Upper lobe of left lung (tissue), 6 donors: ENCODE measurements around the gene SNX20. TPM values are rescaled to one million over a fixed set of nuclear protein-coding genes. Genes with fewer than 3 reads are reported as not detected.

Source experiments
- ATAC-seq, 2 donors: fragments of 200-7000 bp; cut with Tn5 transposase; one replicate each; pipeline ENCODE4 v1.9.1; 2022; ENCODE audit warnings: mild to moderate bottlenecking in 2 of 2, moderate library complexity in 2 of 2; ENCODE audit not compliant: low FRiP score in 2 of 2
- DNase-seq, 2 donors: peaks; one replicate each; pipeline ENCODE4 v3.0.0-alpha.2; 2019 to 2020
- H3K27ac ChIP-seq, 4 donors: fragments of 200-600 bp; sonication (generic); one replicate each; pipeline ENCODE4 v1.5.1; 2016 to 2019
- H3K27me3 ChIP-seq, 4 donors: fragments of 200-600 bp; sonication (generic); one replicate each; pipeline ENCODE4 v1.5.1; 2017 to 2019
- H3K36me3 ChIP-seq, 4 donors: fragments of 200-600 bp; sonication (generic); one replicate each; pipeline ENCODE4 v1.5.1; 2016 to 2019
- H3K4me1 ChIP-seq, 4 donors: fragments of 200-600 bp; sonication (generic); one replicate each; pipeline ENCODE4 v1.5.1; 2018 to 2019
- H3K4me3 ChIP-seq, 4 donors: fragments of 200-600 bp; sonication (generic); one replicate each; pipeline ENCODE4 v1.5.1; 2017 to 2019; ENCODE audit warnings: mild to moderate bottlenecking in 2 of 4, moderate library complexity in 1 of 4
- H3K9me3 ChIP-seq, 4 donors: fragments of 200-600 bp; sonication (generic); one replicate each; pipeline ENCODE4 v1.5.1; 2018 to 2019
- CTCF ChIP-seq, 6 experiments: fragments of 450-650 bp in 4 of 6; fragments of 200-600 bp in 2 of 6; sonication (generic) in 2 of 6; IDR thresholded peaks; one replicate each; pipeline ENCODE4 v1.5.1; 2016 to 2019; ENCODE audit warnings: antibody characterized with exemption in 6 of 6
- EP300 ChIP-seq, 4 donors: sonication (generic); formaldehyde crosslinking; IDR thresholded peaks; one replicate each; pipeline ENCODE4 v1.5.1; 2017; ENCODE audit warnings: antibody characterized with exemption in 4 of 4, control low read depth in 2 of 4
- POLR2A ChIP-seq, 4 donors: fragments of 450-650 bp; IDR thresholded peaks; one replicate each; pipeline ENCODE4 v1.5.1; 2016 to 2017; ENCODE audit warnings: antibody characterized with exemption in 4 of 4, mild to moderate bottlenecking in 2 of 4
- POLR2AphosphoS5 ChIP-seq, 2 donors: sonication (generic); formaldehyde crosslinking; IDR thresholded peaks; one replicate each; pipeline ENCODE4 v1.5.1; 2017; ENCODE audit warnings: antibody characterized with exemption in 2 of 2
- WGBS, 2 donors: methylation state at CpG; one replicate each; pipeline ENCODE4 v1.1.5; 2017 to 2018; 5-methylcytosine and 5-hydroxymethylcytosine counted together
- total RNA-seq, 6 donors: library from RNA; depleted of rRNA in 4 of 6; stranded (reverse); fragments of >200 nt in 4 of 6; gene quantifications; one replicate each; pipeline versions ENCODE4 v1.1.0 to v1.2.1, GENCODE V29; 2016 to 2021
- donor health status: DM: no; HTN: no; CAD: no; lungs with moderate emphysema.
- donor health status: DM: no; HTN: yes; CAD: no; lungs with severe emphysema.

The SNX20 gene
- total RNA-seq, 6 donors from 2014 or later = 3.2 to 16.9 (median 13.2) TPM

- 87 to 96% methylated on average over 6 of the region's 6 CpGs for WGBS, 2 donors
- no peak for TF ChIP-seq POLR2AphosphoS5 (IDR thresholded peaks at IDR 0.05)
Observed at GRCh38 chr16:50721549-50722404, 40.7 kb upstream of the SNX20 start.

GRCh38 chr16:50719401-50720337 is 38.6 kb upstream of the SNX20 start:
- peak in 1 of 2 donors; percentile 31 for ATAC-seq

More at GRCh38 chr16:50721549-50722404, 40.7 kb upstream of the SNX20 start:
- H3K4me1 ChIP-seq = peaks cover 0 to 17% (median 7%) of the 10 kb centered on the region in 4 donors
- ATAC-seq (no peak), DNase-seq (peak in 1 of 2 donors; percentile 4)
- no peak overlapping the region for H3K27ac ChIP-seq
- H3K4me3 ChIP-seq = no peak overlapping the region
- H3K9me3 ChIP-seq = no peaks in the 10 kb centered on the region
- no peaks in the 10 kb centered on the region for H3K27me3 ChIP-seq
- peaks cover 0 to 22% (median 8%) of the 10 kb centered on the region in 4 donors for H3K36me3 ChIP-seq

GRCh38 chr16:50718761-50719400 is 37.8 kb upstream of the SNX20 start:
- Histone ChIP-seq H3K36me3 (peaks cover 0 to 4% (median 0%) of the 10 kb centered on the region in 4 donors), H3K4me1 (peaks cover 4 to 17% (median 7%) of the 10 kb centered on the region in 4 donors), H3K27ac (peak overlapping the region in 3 of 4 donors; percentile 42 to 72 (median 53)), H3K4me3 (peak overlapping the region in 3 of 4 donors; percentile 14 to 35 (median 24)), H3K27me3 (no peaks in the 10 kb centered on the region), H3K9me3 (no peaks in the 10 kb centered on the region)
- DNase-seq = peak in 1 of 2 donors; percentile 60
- ATAC-seq = no peak
- WGBS, 2 donors = 74 to 92% methylated on average over 9 of the region's 9 CpGs
- TF ChIP-seq EP300 (IDR thresholded peaks at IDR 0.05) (no peak), POLR2AphosphoS5 (IDR thresholded peaks at IDR 0.05) (no peak), POLR2A (IDR thresholded peaks at IDR 0.05) (no peak), CTCF (IDR thresholded peaks at IDR 0.05) (no peak)

More at GRCh38 chr16:50719401-50720337, 38.6 kb upstream of the SNX20 start:
- Histone ChIP-seq H3K27me3 (no peaks in the 10 kb centered on the region), H3K4me3 (peak overlapping the region in 3 of 4 donors; percentile 14 to 35 (median 24)), H3K4me1 (peaks cover 0 to 17% (median 7%) of the 10 kb centered on the region in 4 donors), H3K9me3 (no peaks in the 10 kb centered on the region), H3K27ac (peak overlapping the region in 3 of 4 donors; percentile 42 to 72 (median 53)), H3K36me3 (peaks cover 0 to 4% (median 1%) of the 10 kb centered on the region in 4 donors)
- TF ChIP-seq POLR2A (IDR thresholded peaks at IDR 0.05) (peak in 1 of 4 donors; percentile 49), POLR2AphosphoS5 (IDR thresholded peaks at IDR 0.05) (peak in 1 of 2 donors; percentile 26), CTCF (IDR thresholded peaks at IDR 0.05) (no peak), EP300 (IDR thresholded peaks at IDR 0.05) (no peak)
- peak in 1 of 2 donors; percentile 89 for DNase-seq
- 71 to 73% methylated on average over 18 to 19 of the region's 20 CpGs for WGBS, 2 donors

GRCh38 chr16:50718061-50718760 is 37.1 kb upstream of the SNX20 start:
- peaks cover 6 to 17% (median 8%) of the 10 kb centered on the region in 4 donors for H3K4me1 ChIP-seq
- H3K9me3 ChIP-seq = no peaks in the 10 kb centered on the region
- DNase-seq (no peak), ATAC-seq (no peak)
- H3K4me3 ChIP-seq = no peak overlapping the region
- 79 to 86% methylated on average over 16 of the region's 16 CpGs for WGBS, 2 donors
- TF ChIP-seq POLR2AphosphoS5 (IDR thresholded peaks at IDR 0.05) = no peak
- no peak for TF ChIP-seq CTCF (IDR thresholded peaks at IDR 0.05)
- TF ChIP-seq POLR2A (IDR thresholded peaks at IDR 0.05) = no peak
- TF ChIP-seq EP300 (IDR thresholded peaks at IDR 0.05) = no peak
- H3K27ac ChIP-seq = no peak overlapping the region
- H3K36me3 ChIP-seq = peaks cover 0 to 3% (median 0%) of the 10 kb centered on the region in 4 donors
- no peaks in the 10 kb centered on the region for H3K27me3 ChIP-seq
